Motor neuron (in vitro differentiated cells): ENCODE data around the gene CACNA1S. TPM values are rescaled to one million over a fixed set of nuclear protein-coding genes. Genes with fewer than 3 reads are reported as not detected.
A peak's percentile ranks its signal among the peaks of the same experiment; 100 is the strongest.

ENCODE experiments used
- ATAC-seq, 8 experiments: fragments of 200-7000 bp; cut with Tn5 transposase; replicated peaks in 6 of 8; 2 replicates each; pipeline ENCODE4 v1.8.0; 2021; ENCODE audit warnings: mild to moderate bottlenecking in 8 of 8, moderate library complexity in 8 of 8
- H3K27ac ChIP-seq, 2 donors: fragments of 250-450 bp; sonication (Bioruptor Pico); 2 replicates each; pipeline ENCODE4 v1.9.0; 2021; ENCODE audit warnings: antibody characterized with exemption in 2 of 2, mild to moderate bottlenecking in 2 of 2, moderate library complexity in 1 of 2
- H3K4me1 ChIP-seq, 2 donors: fragments of 250-450 bp; sonication (Bioruptor Pico); replicated peaks in 1 of 2; 2 replicates each; pipeline ENCODE4 v1.6.1; 2021; ENCODE audit warnings: antibody characterized with exemption in 2 of 2, mild to moderate bottlenecking in 2 of 2, moderate library complexity in 1 of 2
- H3K4me3 ChIP-seq, 5 donors: fragments of 250-450 bp; sonication (Bioruptor Pico); 2 replicates each; pipeline ENCODE4 v1.9.0; 2021; ENCODE audit warnings: antibody characterized with exemption in 5 of 5, mild to moderate bottlenecking in 5 of 5, moderate library complexity in 4 of 5
- WGBS, 10 experiments: fragments of 450-650 bp; shearing (Covaris generic); methylation state at CpG; one replicate each; pipeline ENCODE4 v1.0.0; 2022; 5-methylcytosine and 5-hydroxymethylcytosine counted together
- in situ Hi-C, 9 experiments: fragments of 400-800 bp; cut with MboI; loops; one replicate each; pipeline ENCODE4 v1.15.0; 2021; ENCODE audit warnings: low sequenced_read_pairs in 9 of 9, low pct_unique_long_range_greater_than_20kb in 2 of 9; ENCODE audit not compliant: unreplicated experiment in 9 of 9
- total RNA-seq, 8 experiments: library from RNA; unstranded; fragments of 300-600 nt; gene quantifications; 2 replicates each; pipeline versions ENCODE4 v1.2.3 to v1.2.4, GENCODE V29; 2022

The CACNA1S gene
- total RNA-seq, 8 experiments from 2014 or later = under 0.01 to 0.09 (median 0.04) TPM; not detected in 4

DNA sequence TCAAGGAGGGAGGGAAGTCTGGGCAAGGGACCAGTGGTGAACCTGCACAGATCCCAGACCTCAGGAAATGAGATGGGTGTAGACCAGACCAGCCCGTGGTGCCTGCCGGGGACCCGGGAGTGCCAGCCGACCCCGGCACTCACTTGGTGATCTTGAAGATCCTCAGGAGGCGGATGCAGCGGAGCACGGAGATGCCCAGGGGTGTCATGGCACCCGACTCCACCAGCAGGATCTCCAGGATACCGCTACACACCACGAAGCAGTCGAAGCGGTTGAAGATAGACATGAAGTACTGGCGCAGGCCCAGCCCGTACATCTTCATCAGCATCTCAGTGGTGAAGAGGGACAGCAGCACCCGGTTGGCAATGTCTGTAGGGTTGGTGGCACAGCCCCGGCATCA, 34.5 kb downstream of the CACNA1S start:
- no peak overlapping the region for H3K27ac ChIP-seq
- no peak for ATAC-seq
- H3K4me3 ChIP-seq = no peak overlapping the region
- in situ Hi-C loops = no loop called here
- WGBS, 10 experiments = 72 to 100% (median 96%) methylated on average over 4 to 14 of the region's 17 CpGs; no CpG with 5 or more reads in 5 of the 10 experiments
- H3K4me1 ChIP-seq = peaks cover 0 to 15% of the 10 kb centered on the region in 2 donors

DNA sequence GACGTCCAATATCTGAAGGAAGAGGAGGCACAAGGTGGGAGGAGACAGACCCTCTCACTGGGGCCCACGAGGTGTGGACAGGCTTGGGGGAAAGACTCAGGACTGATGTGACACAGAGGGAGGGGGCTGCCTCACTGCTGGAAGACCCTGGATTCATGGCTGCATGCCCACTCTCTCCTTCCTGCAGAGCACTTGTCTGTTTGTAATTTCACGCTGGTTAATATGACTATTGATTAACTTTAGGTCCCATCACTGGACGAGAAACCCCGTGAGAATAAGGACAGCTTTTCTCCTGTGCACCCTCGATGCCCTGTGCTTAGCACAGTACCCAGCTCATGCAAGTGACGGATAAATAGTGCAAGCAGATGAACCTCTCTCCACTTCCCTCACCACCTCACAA, 35.1 kb downstream of the CACNA1S start:
- WGBS, 10 experiments = 35 to 100% (median 73%) methylated on average over 1 to 7 of the region's 7 CpGs
- Histone ChIP-seq H3K4me3 (no peak overlapping the region), H3K27ac (no peak overlapping the region), H3K4me1 (peaks cover 0 to 15% of the 10 kb centered on the region in 2 donors)
- ATAC-seq = no peak
- in situ Hi-C loops = no loop called here

DNA sequence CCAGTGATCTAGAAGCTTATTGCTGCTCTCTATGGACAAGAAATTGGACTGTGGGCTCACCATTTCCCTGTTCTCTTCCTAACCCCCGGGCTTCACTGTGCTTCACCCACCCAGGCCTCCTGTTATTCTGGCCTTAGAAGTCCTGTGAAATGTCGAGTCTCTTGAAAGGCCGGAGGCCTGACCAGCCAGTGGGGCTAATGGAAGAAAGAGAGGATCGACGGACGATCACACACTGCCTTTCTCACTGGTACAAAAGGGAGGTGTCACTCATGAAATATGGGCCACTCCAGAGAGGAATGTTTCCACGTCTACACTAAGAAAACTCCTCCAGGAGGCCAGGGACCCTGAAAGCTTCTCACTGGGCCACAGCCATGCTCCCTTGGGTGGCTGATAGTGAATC, 36.1 kb downstream of the CACNA1S start:
- in situ Hi-C loops = no loop called here
- peaks cover 0 to 15% of the 10 kb centered on the region in 2 donors for H3K4me1 ChIP-seq
- H3K27ac ChIP-seq = no peak overlapping the region
- no peak overlapping the region for H3K4me3 ChIP-seq
- ATAC-seq = peak in 4 of 8 experiments; percentile 60 to 84 (median 65)
- WGBS, 10 experiments = 30 to 80% (median 40%) methylated on average over 1 to 7 of the region's 7 CpGs; no CpG with 5 or more reads in 2 of the 10 experiments

DNA sequence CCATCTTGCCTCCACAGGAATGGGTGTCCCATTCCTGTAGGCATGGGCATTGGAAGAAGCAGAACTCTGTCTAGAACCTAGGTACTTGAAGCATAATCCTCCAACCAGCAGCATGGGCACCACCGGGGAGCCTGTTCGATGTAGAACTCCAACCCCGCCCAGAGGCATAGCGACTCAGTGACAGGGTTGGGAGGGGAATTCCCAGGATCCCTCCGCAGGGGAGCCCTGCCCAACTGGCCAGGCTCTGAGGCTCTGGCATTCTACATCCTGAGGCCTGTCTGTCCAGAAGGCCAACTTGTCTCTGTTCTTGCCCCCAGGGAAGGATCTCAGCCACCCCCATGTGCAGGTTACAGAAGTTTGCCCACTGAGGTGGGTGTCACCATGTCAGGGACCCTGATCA, 38.2 kb downstream of the CACNA1S start:
- in situ Hi-C loops = no loop called here
- no peak overlapping the region for H3K27ac ChIP-seq
- WGBS, 10 experiments = 53 to 98% (median 78%) methylated on average over 3 to 5 of the region's 5 CpGs; no CpG with 5 or more reads in 4 of the 10 experiments
- H3K4me1 ChIP-seq = peaks cover 10 to 25% of the 10 kb centered on the region in 2 donors
- no peak overlapping the region for H3K4me3 ChIP-seq
- ATAC-seq = peak in 2 of 8 experiments; percentile 37 to 74

DNA sequence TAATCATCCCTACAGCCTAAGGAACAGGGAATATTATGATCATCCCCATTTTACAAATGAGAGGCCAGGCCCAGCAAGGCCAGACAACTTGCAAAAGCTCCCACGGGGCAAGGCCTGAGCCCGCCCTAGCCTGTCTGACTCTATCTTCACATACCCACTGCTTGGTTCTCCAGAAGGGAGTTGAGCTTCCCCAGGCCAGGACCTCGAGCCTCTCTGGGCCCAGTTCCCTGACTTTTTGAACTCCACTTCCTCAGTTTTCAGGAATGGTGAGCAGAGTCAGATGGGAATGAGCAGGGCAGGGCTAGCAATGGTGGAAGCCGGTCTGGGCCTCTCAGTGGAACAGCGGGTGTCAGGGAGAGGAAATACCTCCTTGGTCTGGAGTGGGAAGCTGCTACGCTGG, 39.3 kb downstream of the CACNA1S start:
- Histone ChIP-seq H3K27ac (no peak overlapping the region), H3K4me1 (peaks cover 14 to 34% of the 10 kb centered on the region in 2 donors), H3K4me3 (no peak overlapping the region)
- in situ Hi-C loops = no loop called here
- WGBS, 10 experiments = 17 to 100% (median 80%) methylated on average over 1 to 4 of the region's 6 CpGs; no CpG with 5 or more reads in 3 of the 10 experiments
- ATAC-seq = no peak

DNA sequence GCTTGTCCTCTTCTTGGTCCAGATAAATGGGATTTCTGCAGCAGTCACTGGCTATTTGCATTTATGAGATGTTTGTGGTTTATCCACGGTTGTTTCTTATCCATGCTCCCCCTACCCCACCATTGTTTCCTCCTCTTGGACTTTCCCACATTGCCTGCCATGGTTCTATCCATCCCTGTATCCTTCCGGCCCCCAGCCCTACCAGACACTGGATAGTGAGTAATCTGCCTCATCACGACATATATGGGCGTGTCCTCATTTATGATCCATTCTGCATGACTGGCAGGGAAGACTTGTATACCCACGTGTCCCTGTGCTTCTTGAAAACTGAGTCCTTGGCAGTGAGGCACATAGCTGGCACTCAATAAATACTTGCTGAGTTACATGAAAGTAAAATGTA, 40.1 kb downstream of the CACNA1S start:
- in situ Hi-C loops = no loop called here
- peaks cover 17 to 37% of the 10 kb centered on the region in 2 donors for H3K4me1 ChIP-seq
- no peak overlapping the region for H3K27ac ChIP-seq
- no peak overlapping the region for H3K4me3 ChIP-seq
- ATAC-seq = peak in 4 of 8 experiments; percentile 15 to 85 (median 74)
- WGBS, 10 experiments = 20 to 88% (median 67%) methylated on average over 1 to 5 of the region's 5 CpGs; no CpG with 5 or more reads in 2 of the 10 experiments

DNA sequence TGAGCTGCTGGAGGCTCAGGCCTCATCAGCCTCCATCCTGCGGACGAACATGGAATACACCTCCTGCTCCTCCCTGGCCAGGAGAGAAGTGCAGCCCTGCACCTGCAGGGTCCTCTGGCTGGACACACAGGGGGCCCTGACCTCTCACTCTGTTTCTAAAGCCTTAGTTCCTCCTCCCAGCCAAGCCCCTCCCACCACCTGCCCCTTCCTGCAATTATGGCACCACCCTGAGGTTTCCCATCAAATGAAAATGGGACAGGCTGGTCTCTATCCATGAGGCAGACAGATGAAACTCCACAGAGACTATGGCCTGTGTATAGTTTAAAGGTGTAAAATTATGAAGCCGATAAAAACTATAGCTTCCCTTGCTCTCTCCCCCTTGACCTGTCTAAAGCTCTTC, 42.6 kb downstream of the CACNA1S start:
- Histone ChIP-seq H3K4me3 (no peak overlapping the region), H3K27ac (no peak overlapping the region), H3K4me1 (peaks cover 17 to 22% of the 10 kb centered on the region in 2 donors)
- in situ Hi-C loops = no loop called here
- ATAC-seq = peak in 3 of 8 experiments; percentile 7 to 44 (median 8)
- WGBS, 10 experiments = 50 to 100% (median 100%) methylated on average over 1 to 3 of the region's 3 CpGs; no CpG with 5 or more reads in 5 of the 10 experiments

DNA sequence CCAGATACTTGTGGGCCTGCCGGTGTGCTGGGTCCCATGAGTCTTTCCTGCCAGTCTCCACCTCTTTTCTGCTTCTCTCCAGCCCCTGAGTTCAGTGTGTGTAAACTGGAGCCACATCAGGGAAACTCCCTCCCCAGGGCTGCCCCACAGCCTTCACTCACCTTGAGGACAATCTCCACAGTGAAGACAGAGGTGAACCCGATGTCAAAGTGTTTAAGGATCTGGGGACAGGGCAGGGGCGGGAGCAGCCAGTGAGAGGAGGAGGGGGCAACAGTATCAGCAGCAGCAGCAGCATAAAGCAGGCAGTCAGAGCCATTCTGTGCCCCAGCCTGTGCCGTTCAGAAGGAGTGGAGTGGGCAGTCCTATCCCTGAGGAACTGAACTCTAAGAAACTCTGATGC, 43.2 kb downstream of the CACNA1S start:
- H3K4me1 ChIP-seq = peaks cover 17 to 26% of the 10 kb centered on the region in 2 donors
- 34 to 67% (median 46%) methylated on average over 1 to 3 of the region's 4 CpGs; no CpG with 5 or more reads in 5 of the 10 experiments for WGBS, 10 experiments
- in situ Hi-C loops = no loop called here
- H3K4me3 ChIP-seq = no peak overlapping the region
- no peak overlapping the region for H3K27ac ChIP-seq
- peak in 5 of 8 experiments; percentile 12 to 25 (median 20) for ATAC-seq

DNA sequence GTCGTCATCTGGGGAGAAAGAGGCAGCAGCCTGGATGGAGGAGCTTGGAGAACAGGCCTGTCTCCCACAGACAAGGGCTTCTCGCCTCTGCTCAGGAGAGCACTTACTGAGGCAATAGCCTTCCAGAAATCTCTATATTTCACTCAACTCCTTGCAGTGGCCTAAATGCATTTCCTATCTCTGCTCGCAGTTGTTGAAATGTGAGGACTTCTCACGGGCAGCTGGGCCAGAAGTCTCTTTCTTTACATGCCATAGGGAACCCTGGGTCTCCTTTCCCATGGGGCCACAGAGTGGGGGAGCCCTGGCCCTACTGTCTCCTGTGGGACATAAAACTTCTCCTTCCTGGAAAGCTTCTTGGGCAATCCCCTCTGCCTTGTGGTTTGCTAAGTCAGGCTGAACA, 45.2 kb downstream of the CACNA1S start:
- 20 to 85% (median 58%) methylated on average over 1 to 3 of the region's 4 CpGs; no CpG with 5 or more reads in 2 of the 10 experiments for WGBS, 10 experiments
- Histone ChIP-seq H3K4me1 (peaks cover 27 to 43% of the 10 kb centered on the region in 2 donors), H3K27ac (no peak overlapping the region), H3K4me3 (no peak overlapping the region)
- in situ Hi-C loops = no loop called here
- no peak for ATAC-seq

DNA sequence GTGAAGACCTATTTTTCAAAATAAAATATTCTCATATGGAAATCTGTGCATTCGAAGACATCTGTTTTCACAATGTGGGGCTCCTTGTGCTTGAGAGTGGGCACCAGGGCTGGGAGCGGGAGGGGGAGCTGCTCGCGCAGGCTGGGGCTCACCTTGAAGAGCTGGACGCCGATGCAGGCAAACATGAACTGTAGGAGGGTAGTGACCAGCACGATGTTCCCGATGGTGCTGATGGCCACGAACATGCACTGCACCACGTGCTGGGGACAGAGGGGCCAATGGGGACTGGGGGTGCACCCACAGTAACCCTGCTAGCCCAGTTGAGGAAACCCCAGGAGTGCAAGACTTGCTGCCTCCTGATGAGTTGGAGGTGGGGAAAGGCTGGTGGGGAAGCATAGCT, 46.5 kb downstream of the CACNA1S start:
- H3K4me3 ChIP-seq = no peak overlapping the region
- in situ Hi-C loops = no loop called here
- H3K4me1 ChIP-seq = peaks cover 27 to 43% of the 10 kb centered on the region in 2 donors
- no peak overlapping the region for H3K27ac ChIP-seq
- 86 to 100% (median 100%) methylated on average over 1 to 7 of the region's 10 CpGs; no CpG with 5 or more reads in 4 of the 10 experiments for WGBS, 10 experiments
- ATAC-seq = no peak

DNA sequence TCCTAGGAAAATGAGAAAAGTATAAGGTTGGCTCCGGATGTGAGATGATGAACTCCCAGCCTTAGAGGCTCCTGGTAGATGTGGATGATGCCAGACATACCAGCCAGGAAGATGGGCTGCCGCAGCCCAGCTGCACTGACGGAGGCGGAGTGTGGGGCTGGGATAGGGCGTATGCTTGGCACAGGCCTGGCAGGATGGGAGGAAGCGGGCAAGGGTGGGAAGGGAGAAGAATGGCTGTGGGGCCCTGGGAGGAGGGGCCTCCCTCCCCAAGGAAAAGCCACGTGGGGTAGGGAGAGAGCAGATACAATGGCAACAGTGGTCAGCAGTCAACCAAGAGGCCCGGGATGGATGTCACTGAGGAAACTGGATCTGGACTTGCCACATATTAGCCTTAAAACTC, 47.4 kb downstream of the CACNA1S start:
- 60 to 100% (median 87%) methylated on average over 1 to 6 of the region's 8 CpGs; no CpG with 5 or more reads in 4 of the 10 experiments for WGBS, 10 experiments
- Histone ChIP-seq H3K4me1 (peaks cover 26 to 41% of the 10 kb centered on the region in 2 donors), H3K27ac (no peak overlapping the region), H3K4me3 (no peak overlapping the region)
- ATAC-seq = peak in 1 of 8 experiments; percentile 5
- in situ Hi-C loops = no loop called here

DNA sequence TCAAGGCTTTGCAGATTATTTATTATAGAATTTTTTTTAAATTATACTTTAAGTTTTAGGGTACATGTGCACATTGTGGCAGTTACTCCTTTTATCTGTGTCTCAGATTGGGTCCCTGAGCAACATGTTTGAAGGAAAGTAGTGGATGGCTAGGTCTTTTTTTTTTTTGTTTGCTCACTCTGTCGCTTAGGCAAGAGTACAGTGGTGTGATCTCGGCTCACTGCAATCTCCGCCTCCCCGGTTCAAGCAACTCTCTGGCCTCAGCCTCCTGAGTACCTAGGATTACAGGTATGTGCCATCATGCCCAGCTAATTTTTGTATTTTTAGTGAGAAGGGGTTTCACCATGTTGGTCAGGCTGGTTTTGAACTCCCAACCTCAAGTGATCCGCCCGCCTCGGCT, 49.1 kb downstream of the CACNA1S start:
- Histone ChIP-seq H3K27ac (no peak overlapping the region), H3K4me1 (peaks cover 14 to 25% of the 10 kb centered on the region in 2 donors), H3K4me3 (no peak overlapping the region)
- in situ Hi-C loops = no loop called here
- peak in 1 of 8 experiments; percentile 7 for ATAC-seq
- WGBS, 10 experiments = 82 to 100% (median 94%) methylated on average over 1 to 7 of the region's 7 CpGs; no CpG with 5 or more reads in 2 of the 10 experiments

DNA sequence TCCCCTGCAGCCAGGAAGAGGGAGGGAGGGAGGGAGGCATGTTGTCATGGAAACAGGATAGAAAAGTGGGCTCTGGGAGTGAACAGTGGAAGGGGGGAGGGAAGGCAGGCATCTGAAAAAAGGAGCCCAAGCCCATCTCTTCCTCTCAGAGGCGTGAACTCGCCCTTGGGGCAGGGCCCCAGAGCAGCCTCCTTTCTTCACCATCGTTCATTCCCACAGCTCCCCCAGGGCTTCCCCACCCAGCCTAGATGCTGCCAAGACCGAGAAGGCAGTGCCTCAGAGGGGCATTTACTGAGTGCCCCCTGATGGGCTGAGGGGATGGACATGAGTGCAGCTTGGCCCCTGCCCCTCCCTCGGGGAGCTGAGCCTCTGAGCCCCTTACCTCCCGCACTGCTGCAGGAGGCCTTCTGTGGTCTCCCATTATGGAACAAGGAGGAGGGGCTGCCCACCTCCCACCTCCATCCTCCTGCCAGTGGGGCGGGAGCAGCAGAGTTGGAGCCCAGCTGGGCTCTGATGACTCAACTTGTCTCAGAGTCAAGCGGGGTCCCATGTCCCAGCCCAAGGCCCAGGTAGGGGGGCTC, 49.6 kb downstream of the CACNA1S start:
- in situ Hi-C loops = no loop called here
- H3K4me1 ChIP-seq = peaks cover 10 to 21% of the 10 kb centered on the region in 2 donors
- peak in 5 of 8 experiments; percentile 66 to 79 (median 73) for ATAC-seq
- no peak overlapping the region for H3K4me3 ChIP-seq
- WGBS, 10 experiments = 33 to 83% (median 36%) methylated on average over 1 to 4 of the region's 8 CpGs; no CpG with 5 or more reads in 5 of the 10 experiments
- H3K27ac ChIP-seq = no peak overlapping the region
